ENCODE measurements around the gene TRIM72.
"Not testable (repeated sequence)": the region's sequence is repeated elsewhere in the genome, so short reads cannot be mapped to it uniquely, and the experiment has no call there.

Gene TRIM72

DNA sequence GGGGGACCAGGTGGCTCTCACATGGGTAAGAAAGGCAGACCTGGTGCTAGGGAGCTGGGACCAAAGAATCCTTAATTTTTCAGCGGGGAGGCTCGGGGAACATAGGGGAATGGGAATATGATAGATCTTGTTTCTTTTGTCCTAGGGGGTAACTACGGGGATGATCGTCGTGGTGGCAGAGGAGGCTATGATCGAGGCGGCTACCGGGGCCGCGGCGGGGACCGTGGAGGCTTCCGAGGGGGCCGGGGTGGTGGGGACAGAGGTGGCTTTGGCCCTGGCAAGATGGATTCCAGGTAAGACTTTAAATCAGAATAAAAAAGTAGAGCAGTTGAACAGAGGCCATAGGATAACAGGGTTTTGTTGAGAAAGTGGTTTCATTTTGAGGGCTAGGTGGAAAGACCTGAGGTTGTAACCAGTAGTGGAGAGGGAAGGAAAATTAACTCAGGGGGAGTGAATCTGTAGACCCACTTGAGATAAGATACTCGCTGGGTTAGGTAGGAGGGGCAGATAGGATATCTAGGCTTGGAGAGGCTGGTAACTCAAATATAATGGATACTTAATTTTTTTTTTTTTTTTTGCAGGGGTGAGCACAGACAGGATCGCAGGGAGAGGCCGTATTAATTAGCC, 23.0 kb upstream of the TRIM72 start:
- no peak for DNase-seq (ENCODE audit: low read depth in 2 of 2)

DNA sequence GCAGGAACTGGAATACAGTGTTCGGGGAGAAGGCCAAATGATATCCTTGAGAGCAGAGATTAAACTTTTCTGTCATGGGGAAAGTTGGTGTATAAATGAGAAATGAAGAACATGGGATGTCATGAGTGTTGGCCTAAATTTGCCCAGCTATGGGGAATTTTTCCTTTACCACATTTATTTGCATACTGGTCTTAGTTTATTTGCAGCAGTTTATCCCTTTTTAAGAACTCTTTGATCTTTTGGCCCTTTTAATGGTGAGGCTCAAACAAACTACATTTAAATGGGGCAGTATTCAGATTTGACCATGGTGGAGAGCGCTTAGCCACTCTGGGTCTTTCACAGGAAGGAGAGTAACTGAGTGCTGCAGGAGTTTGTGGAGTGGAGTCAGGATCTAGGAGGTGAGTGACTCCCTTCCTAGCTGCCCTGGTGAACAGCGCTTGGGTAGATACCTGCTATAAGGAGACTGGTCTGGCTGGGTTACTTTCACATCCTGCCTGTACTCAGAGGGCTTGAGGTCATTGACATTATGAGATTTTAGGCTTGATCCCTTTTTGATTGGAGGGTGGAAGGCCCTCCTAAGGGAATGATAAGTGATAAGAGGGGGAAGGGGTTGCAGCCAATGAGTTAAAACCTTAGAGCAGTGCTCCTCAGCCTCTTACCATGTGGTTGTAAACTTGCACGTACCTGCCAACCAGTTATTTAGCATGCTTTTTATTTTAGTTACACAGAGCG, 22.1 kb upstream of the TRIM72 start:
- DNase-seq (ENCODE audit: low read depth in 2 of 2) = no peak

GRCh38 chr16:31192856-31193642, 20.9 kb upstream of the TRIM72 start:
- no peak for DNase-seq (ENCODE audit: low read depth in 2 of 2)

DNA sequence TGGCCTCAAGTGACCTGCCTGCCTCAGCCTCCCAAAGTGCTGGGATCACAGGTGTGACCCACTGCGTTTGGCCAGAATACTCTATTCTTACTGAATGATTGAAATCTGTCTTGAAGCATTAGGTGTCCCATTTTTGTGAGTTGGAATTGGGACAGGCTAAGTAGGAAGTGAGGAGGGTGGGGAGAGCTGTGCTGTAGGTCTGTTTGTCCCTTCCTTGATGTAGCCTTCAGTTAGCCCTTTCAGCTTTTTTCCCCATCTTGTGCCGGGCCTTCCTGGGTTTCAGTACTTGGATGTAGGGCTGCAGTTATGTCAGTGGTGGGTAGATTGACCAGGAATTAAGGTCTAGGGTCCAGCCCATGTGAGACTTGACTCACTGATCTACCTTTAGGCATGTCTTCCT, 20.0 kb upstream of the TRIM72 start:
- DNase-seq (ENCODE audit: low read depth in 2 of 2) = no peak

DNA sequence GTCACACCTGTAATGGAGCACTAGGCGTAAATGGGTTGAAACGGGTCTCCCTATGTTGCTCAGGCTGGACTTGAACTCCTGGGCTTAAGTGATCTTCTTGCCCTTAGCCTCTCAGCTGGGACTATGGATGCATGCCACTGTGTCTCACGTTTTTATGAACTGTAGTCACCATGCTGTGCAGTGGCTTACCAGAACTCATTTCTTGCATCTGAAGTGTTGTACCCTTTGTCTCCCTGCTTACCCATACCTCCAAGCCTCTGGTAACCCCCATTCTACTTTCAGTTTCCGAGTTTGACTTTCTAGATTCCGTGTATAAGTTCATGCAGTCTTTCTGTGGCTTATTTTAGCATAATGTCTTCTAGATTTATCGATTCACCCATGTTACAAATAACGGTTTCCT, 19.0 kb upstream of the TRIM72 start:
- DNase-seq (ENCODE audit: low read depth in 2 of 2) = no peak

GRCh38 chr16:31195861-31196260, 18.1 kb upstream of the TRIM72 start:
- DNase-seq (ENCODE audit: low read depth in 2 of 2) = not testable (repeated sequence)

DNA sequence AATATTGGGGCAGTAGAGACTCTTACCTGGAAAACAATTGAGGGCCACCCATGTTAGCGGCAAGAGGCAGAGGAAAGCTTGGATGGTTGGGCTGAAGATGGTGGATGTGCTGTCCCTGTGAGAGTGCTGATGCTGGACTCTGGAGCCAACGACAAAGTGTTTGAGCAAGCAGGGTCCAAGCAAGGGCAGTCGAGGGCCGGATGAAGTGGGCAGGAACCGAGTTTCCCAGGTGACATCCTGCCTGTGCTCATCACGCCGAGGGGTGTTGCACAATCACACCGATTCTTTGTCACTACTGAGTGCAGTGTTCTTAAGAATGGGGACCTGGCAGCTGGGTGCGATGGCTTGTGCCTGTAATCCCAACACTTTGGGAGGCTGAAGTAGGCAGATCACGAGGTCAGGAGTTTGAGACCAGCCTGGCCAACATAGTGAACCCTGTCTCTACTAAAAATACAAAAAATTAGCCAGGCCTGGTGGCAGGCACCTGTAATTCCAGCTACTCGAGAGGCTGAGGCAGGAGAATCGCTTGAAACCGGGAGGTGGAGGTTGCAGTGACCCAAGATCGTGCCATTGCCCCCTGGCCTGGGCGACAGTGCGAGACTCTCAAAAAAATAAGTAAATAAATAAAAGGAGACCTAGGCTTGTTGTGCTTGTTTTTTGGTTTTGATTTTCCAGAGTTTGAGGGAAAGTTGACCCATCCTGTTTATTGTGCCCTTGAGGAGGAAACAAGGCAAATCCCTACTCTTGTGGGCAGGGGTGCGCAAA, 17.4 kb upstream of the TRIM72 start:
- no peak for DNase-seq (ENCODE audit: low read depth in 2 of 2)

DNA sequence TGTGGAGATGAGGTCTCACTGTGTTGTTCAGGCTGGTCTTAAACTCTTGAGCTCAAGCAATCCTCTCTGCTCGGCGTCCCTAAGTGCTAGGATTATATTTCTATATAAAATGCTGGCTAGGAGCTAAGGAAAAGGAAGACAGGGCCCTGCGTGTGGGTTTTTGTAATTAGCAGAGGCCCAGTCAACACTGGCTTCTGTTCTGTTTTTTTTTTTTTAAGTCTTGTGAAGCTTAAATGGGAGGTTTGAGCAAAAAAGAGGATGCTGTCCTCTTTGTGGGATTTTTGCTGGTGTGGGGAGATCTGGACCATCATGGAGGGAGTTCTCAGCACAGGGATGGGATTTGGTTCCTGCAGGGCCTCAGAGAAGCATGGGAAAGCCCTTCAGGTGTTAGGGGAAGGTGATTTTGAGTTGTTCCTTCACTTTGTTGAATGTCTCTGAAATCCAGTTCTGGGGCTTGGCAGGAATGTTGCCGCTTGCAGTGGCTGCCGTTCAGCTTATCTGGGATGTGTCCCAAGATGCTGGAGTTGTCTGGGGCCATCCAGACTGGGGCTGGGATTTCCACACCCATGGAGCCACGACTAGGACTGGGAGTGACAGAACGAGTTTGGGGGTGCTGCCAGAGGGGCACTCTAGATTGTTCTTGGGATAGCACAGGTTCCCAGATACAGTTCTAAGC, 15.6 kb upstream of the TRIM72 start:
- no peak for DNase-seq (ENCODE audit: low read depth in 2 of 2)

DNA sequence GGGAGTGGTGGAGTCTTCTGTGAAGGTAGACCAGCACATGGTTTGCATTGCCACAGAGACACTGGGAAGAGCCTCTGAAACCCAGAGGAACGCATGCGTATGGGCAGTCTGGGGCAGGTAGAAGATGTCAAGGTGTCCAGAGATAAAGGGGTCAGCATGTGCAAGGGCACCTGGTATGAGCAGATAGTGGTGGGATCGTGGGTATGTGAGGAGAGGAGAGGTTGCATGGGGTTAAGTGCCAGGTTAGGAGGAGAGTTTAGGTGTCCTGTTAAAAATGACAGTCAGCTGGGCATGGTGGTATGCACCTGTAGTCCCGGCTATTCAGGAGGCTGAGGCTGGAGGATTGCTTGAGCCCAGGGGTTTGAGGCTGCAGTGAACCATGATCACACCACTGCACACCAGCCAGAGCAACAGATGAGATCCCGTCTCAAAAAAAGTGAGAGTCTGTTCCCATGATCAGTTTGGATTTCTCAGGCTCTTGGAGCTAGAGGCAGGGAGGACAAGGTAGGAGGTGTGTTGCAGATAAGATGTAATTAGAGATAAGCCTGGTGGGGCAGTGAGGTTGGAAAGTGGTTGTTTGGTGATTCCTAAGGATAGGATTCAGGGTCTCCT, 14.4 kb upstream of the TRIM72 start:
- no peak for DNase-seq (ENCODE audit: low read depth in 2 of 2)

DNA sequence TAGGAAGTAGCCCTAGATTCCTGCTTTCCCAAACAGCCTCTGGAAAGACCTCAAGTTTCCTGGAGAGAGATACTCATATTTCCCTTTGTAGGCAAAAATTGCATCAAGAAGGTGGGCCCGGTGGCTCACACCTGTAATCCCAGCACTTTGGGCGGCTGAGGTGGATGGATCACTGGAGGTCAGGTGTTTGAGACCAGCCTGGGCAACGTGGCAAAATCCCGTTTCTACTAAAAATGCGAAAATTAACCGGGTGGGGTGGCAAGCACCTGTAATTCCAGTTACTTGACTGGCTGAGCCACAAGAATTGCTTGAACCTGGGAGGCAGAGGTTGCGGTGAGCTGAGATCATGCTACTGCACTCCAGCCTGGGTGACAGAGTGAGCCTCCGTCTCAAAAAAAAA, 13.8 kb upstream of the TRIM72 start:
- DNase-seq (ENCODE audit: low read depth in 2 of 2) = not testable (repeated sequence)

- no peak for DNase-seq (ENCODE audit: low read depth in 2 of 2)
Observed at GRCh38 chr16:31200821-31201568, 12.9 kb upstream of the TRIM72 start.

- DNase-seq (ENCODE audit: low read depth in 2 of 2) = no peak
Observed at GRCh38 chr16:31201582-31202413, 12.1 kb upstream of the TRIM72 start.

- no peak for DNase-seq (ENCODE audit: low read depth in 2 of 2)
Observed at GRCh38 chr16:31202414-31203375, 11.2 kb upstream of the TRIM72 start, which contains the start of gene PYCARD. PYCARD (minus strand) TSS chr16:31202760; CDS start chr16:31202690, 70 bp downstream.

DNA sequence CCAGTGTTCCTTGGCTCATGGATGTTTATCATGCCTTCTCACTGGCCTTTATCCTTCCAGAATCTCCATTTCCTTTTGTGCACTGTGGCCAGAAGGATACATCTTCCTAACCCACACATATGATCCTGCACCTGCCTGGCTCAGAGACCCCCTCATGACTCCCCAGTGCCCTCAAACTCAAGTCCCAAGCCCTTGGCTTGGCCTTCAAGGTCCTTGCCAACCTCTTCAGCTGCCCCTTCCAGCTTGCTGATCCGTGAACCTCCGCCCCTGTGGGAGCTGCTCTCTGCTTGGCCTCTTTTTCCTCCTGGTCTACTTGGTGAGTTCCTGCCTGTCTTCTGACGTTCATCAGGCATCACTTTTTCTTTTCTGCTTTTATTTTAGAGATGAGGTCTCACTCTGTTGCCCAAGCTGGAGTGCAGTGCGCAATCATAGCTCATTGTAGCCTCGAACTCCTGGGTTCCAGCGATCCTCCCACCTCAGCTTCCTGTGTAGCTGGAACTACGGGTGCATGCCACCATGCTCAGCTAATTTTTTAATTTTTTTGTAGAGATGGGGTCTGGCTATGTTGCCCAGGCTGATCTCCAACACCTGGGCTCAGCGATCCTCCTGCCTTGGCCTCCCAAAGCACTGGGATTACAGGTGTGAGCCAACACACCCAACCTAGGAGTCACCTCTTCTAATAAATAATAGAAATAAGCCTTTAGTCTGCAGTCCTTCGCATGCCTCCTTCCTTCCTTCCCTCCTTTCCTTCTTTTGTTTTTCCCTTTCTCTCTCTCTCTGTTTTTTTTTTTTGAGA, 8.8 kb upstream of the TRIM72 start:
- no peak for DNase-seq (ENCODE audit: low read depth in 2 of 2)

DNA sequence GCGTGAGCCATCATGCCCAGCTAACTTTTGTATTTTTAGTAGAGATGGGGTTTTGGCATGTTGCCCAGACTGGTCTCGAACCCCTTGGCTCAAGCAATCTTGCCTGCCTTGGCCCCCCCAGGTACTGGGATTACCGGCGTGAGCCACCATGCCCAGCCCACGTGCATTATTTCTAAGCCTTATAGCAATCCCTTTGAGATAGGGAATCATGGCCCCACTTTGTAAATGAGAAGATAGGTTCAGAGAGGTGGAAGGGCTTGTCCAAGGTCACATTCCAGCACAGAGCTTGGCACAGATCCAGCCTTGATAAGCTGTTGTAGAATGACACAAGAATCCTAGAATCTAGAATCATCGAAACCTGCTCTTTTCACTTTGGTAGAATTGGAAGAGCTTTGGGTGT, 7.1 kb upstream of the TRIM72 start:
- no peak for DNase-seq (ENCODE audit: low read depth in 2 of 2)

GRCh38 chr16:31213342-31213741, 577 bp upstream of the TRIM72 start:
- no peak for DNase-seq (ENCODE audit: low read depth in 2 of 2)

DNA sequence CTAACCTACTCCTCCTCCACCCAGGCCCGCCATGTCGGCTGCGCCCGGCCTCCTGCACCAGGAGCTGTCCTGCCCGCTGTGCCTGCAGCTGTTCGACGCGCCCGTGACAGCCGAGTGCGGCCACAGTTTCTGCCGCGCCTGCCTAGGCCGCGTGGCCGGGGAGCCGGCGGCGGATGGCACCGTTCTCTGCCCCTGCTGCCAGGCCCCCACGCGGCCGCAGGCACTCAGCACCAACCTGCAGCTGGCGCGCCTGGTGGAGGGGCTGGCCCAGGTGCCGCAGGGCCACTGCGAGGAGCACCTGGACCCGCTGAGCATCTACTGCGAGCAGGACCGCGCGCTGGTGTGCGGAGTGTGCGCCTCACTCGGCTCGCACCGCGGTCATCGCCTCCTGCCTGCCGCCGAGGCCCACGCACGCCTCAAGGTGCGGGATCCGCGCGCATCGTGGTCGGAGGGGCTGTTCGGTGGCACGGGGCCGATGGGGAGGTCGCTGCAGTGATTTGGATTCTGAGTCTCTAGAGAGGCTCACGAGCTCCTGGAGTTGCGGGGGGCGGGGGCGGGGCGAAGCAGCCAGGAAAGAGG, 878 bp downstream of the TRIM72 start:
- no peak for DNase-seq (ENCODE audit: low read depth in 2 of 2)

All from stimulated activated CD4-positive, alpha-beta T cell treated with anti-CD3 and anti-CD28 coated beads, Interleukin-12 subunit alpha, Interleukin-12 subunit beta, amount 100 ng/mL, for 24 hours (primary cell).